H1 (cell line): ENCODE data around the gene DSP.

Source experiments
- CTCF ChIP-seq, 3 experiments: IDR thresholded peaks; 1 replicate in 2 of 3; 2 replicates in 1 of 3; pipeline versions ENCODE4 v1.5.1 to v1.6.1; 2011; ENCODE audit warnings: low read length in 3 of 3, mild to moderate bottlenecking in 3 of 3, inconsistent platforms in 2 of 3, low read depth in 1 of 3, moderate library complexity in 1 of 3; ENCODE audit not compliant: insufficient read depth in 1 of 3; ENCODE audit errors: control extremely low read depth in 1 of 3
- EP300 ChIP-seq, 2 experiments: IDR thresholded peaks; 1 replicate in 1 of 2; 2 replicates in 1 of 2; pipeline ENCODE4 v1.6.1; 2011 to 2012; ENCODE audit warnings: low read depth in 2 of 2, low read length in 2 of 2, mild to moderate bottlenecking in 2 of 2, borderline replicate concordance in 1 of 2, inconsistent platforms in 1 of 2, moderate library complexity in 1 of 2

- TF ChIP-seq CTCF (IDR thresholded peaks at IDR 0.05; ENCODE audit: control extremely low read depth in 1 of 3, insufficient read depth in 1 of 3, low read depth in 1 of 3, low read length in 3 of 3) (no peak), EP300 (IDR thresholded peaks at IDR 0.05; ENCODE audit: borderline replicate concordance in 1 of 2, low read depth in 2 of 2, low read length in 2 of 2) (no peak)
These were observed 17.5 kb upstream of the DSP start for GRCh38 chr6:7523922-7524321.
